EH (cell line): Measurements from ENCODE around the gene RPL27.
"Not testable (repeated sequence)": the region's sequence is repeated elsewhere in the genome, so short reads cannot be mapped to it uniquely, and the experiment has no call there.

Experiments used
- DNase-seq: peaks from one replicate; pipeline ENCODE4 v3.0.0-alpha.2; 2015; ENCODE audit warnings: low read depth

Gene RPL27

GRCh38 chr17:42997984-42998938 lies at the start of gene RPL27:
Gene RPL27 (plus strand): TSS chr17:42998419. CDS start chr17:42998751, 332 bp downstream.
- peak; percentile 100 for DNase-seq

GRCh38 chr17:42950044-42950783 lies 48.0 kb upstream of the RPL27 start:
- DNase-seq: no peak

GRCh38 chr17:42953669-42954068 lies 44.5 kb upstream of the RPL27 start:
- DNase-seq: no peak

DNA sequence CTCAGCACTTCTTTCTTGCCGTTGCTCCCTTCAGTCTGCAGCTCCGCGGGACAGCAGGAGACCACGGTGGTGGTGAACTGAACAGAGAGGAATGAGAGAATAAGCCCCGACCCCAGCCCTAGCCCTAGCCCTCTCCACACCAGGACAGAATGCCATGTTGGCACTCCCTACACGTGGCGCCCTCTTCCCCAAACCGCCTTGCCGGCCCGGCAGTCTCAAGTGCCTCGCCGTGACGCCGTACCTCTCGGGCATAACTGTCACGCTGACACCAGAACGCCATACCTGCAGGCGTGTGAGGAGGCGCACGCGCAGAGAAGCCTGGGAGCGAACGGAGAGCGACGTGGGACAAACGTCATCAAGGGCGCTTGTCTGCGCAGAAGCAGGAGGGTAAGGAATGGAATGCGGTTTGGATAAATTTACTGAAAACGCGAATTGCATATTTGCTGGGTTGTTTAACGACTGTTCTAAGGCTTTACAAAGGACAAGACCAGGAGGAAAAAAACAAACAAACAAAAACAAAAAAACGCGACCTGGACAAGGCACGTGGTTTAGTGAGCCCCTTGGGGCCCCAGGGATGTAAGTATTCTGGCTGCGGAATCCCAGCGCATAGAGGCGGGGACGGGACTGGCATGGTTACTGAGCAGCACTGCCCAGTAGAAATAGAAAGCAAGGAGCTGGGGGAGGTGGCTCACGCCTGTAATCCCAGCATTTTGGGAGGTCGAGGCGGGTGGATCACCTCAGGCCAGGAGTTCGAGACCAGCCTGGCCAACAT lies 33.9 kb upstream of the RPL27 start, which contains the start of gene AARSD1:
Gene AARSD1 (minus strand): TSS at position 294 of the 772 bp plus-strand sequence. CDS start 14 bp downstream, at position 280.
- peak; percentile 94 for DNase-seq

DNA sequence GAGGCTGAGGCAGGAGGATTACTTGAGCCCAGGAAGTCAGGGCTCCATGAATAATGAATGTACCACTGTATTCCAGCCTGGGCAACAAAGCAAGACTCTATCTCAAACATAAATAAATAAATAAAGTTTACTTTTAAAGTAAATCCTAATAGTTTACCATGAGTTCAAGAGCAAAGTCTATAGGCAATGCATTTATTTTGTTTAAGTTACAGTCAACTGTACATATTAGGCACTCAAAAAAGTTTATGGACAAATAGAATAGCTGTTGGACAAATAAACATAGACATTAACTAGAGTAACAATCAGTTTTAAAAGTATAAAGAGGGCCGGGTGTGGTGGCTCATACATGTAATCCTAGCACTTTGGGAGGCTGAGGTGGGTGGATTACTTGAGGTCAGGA lies 30.3 kb upstream of the RPL27 start:
- DNase-seq: no peak

- no peak for DNase-seq
Observed at GRCh38 chr17:42969001-42969581, 29.1 kb upstream of the RPL27 start.

GRCh38 chr17:42971589-42971988 lies 26.6 kb upstream of the RPL27 start:
- no peak for DNase-seq

- not testable (repeated sequence) for DNase-seq
Observed at GRCh38 chr17:42973323-42973722, 24.9 kb upstream of the RPL27 start.

- no peak for DNase-seq
Observed at GRCh38 chr17:42975265-42975664, 23.0 kb upstream of the RPL27 start.

- not testable (repeated sequence) for DNase-seq
Observed at GRCh38 chr17:42975701-42976100, 22.5 kb upstream of the RPL27 start.

- peak; percentile 88 for DNase-seq
Observed at GRCh38 chr17:42979511-42980273, 18.5 kb upstream of the RPL27 start, which contains the start of gene PTGES3L. Gene PTGES3L (minus strand): TSS chr17:42980080. CDS start chr17:42980053, 27 bp downstream.

DNA sequence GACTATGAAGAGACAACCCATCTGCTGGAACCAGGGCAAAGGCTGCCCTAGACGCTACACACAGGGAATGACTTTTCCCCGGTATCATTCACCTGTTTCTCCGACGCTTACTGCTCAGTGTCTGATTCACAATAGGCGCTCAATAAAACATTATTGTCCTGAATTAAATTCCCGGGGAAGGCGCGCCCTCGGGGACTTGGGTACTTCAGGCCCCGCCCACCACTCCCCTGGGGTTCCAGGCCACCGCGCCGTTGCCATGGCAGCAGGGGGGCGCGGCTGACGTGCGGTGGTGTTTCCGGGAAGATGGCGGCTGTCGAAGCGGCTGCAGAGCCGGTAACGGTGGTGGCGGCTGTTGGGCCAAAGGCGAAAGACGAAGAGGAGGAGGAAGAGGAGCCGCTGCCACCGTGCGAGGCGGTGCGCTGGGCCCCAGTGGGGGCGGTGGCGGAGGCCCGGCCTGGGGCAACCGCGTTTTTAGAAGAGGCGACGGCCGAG lies 17.9 kb upstream of the RPL27 start, which contains the start of gene RUNDC1:
Gene RUNDC1 (plus strand): TSS at position 292 of the 492 bp plus-strand sequence. CDS start 12 bp downstream, at position 304.
- peak; percentile 90 for DNase-seq

DNA sequence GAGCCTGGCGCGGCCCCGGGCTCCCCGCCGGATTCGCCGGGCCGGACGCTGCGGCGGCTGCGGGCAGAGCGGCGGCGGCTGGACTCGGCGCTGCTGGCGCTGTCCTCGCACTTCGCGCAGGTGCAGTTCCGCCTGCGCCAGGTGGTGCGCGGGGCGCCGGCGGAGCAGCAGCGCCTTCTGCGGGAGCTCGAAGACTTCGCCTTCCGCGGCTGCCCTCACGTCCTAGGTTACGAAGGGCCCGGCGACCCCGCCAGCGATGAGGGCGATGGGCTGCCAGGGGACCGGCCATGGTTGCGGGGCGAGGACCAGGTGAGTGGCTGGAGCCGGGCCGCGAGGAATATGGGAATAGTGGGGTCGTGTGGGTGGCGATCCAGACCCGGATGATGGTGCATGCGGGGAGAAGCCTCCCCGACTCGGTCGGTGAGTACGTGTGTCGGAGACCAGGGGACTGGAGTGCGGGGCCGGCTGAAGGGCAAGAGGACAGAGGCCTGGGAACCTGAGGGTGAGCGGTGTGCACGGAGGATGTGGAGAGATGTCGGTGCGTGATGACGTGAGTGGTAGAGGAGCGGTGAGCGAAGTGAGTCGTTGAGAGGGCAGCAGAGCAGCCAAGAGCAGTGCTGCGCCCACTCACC lies 17.3 kb upstream of the RPL27 start:
- DNase-seq: peak; percentile 66

DNA sequence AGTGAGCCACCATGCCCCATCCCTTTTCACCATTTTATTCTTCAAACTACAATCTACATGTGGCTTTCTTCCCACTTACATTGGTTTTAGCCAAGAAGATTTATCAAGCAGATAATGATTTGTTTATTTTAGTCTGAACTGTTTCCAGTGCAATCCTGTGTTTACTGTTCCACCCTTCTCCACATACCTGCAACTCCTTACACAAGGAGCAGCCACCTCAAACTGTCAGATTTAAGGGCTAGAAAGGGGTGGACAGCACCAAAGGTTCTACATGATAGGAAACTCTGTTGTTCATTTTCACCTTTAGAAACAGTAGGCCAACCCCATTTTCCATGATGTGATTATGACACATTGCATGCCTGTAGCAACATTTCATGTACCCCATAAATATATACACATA lies 16.0 kb upstream of the RPL27 start:
- DNase-seq: no peak

GRCh38 chr17:42985225-42985624 lies 13.0 kb upstream of the RPL27 start:
- DNase-seq: no peak

DNA sequence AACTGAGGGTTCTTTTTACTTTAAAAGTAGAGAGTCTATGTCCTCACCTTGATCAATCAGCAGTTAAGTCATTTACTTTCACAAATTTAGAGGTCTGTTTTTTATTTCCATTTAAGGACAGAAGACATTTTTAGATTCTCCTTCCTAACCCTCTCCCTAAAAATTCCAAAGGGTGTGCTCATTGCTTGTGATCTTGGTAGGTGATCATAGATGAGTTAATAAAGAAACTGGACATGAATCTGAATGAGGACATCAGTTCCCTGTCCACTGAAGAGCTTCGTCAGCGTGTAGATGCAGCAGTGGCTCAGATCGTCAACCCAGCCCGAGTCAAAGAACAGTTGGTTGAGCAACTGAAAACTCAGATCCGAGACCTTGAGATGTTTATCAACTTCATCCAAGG lies 9.1 kb upstream of the RPL27 start:
- peak; percentile 70 for DNase-seq

DNA sequence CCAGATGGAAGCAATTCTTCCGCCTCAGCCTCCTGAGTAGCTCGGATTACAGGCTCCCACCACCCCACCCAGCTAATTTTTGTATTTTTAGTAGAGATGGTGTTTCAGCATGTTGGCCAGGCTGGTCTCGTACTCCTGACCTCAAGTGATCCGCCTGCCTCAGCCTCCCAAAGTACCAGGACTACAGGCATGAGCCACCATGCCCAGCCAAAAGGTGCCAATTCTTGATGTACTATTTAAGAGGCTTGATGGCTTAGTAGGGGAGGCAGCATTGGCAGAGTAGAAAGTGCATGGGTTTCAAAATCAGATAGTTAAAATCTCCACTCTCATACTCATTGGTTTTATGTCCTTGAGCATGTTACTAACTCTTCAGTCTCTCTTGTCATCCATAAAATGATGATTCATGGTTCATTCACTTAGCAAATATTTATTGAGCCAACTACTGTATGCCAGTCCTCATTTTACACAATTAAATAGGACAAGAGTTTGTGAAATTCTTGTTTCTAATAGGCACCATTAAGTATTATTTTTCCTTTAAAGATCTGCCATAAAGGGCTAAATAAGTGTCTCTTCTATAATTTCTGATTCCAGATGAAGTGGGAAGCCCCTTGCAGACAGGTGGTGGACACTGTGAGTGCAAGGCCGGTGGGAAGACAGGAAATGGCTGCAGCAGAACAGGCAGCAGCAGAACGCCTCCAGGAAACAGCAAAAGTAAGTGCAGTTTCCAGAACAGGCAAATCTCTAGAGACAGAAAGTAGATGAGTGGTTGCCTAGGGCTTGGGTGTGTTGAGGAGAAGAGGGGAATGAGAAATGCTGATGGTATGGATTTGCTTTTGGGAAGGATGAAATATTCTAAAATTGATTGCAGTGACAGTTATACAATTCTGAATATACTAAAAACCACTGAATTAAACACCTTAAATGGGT lies 8.2 kb upstream of the RPL27 start:
- peak; percentile 87 for DNase-seq

GRCh38 chr17:42991471-42991870 lies 6.7 kb upstream of the RPL27 start:
- DNase-seq: no peak

DNA sequence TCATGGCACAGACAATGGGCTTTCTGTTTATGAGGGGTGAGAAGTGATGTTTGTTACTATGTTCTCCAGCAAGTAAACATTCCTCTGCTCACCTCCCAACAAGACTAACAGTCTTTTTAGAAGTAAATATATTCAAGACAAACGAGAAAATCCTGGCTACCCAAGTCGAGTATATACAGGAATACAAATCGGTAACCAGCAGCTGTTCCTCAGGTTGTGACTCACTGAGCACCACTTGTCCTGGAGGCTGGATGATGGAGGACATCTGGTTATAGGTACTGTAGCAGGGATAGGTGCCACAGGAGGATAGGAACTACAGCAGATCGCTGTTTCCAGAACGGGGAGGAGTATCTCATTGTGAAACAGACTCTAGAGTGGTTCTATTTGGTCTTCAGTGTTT lies 5.3 kb upstream of the RPL27 start:
- no peak for DNase-seq
